K562 (cell line): ENCODE results near the gene CHERP. TPM values are rescaled to one million over a fixed set of nuclear protein-coding genes. Genes with fewer than 3 reads are reported as not detected.

Experiments
- ARHGAP35 ChIP-seq: fragments of 450-650 bp; IDR thresholded peaks from 2 replicates; pipeline ENCODE4 v1.6.1; 2018; ENCODE audit not compliant: partially characterized antibody
- CBFB ChIP-seq: sonication (generic); formaldehyde crosslinking; IDR thresholded peaks from 2 replicates; pipeline ENCODE4 v1.4.0; 2020; ENCODE audit warnings: mild to moderate bottlenecking, missing genetic modification reagents
- CCAR2 ChIP-seq: fragments of 200-400 bp; formaldehyde crosslinking; IDR thresholded peaks from 2 replicates; pipeline ENCODE4 v1.6.1; 2017; ENCODE audit warnings: mild to moderate bottlenecking, low read depth, low read length
- DACH1 ChIP-seq: fragments of 450-650 bp; IDR thresholded peaks from 2 replicates; pipeline ENCODE4 v1.6.1; 2018; ENCODE audit not compliant: partially characterized antibody
- GATAD2B ChIP-seq: fragments of 450-650 bp; IDR thresholded peaks from 2 replicates; pipeline ENCODE4 v1.6.1; 2017; ENCODE audit warnings: mild to moderate bottlenecking, borderline replicate concordance
- GTF2F1 ChIP-seq: IDR thresholded peaks from 2 replicates; pipeline ENCODE4 v1.6.1; 2011; ENCODE audit warnings: low read depth, low read length, improper control_type of control experiment
- HMG20B ChIP-seq: fragments of 250-450 bp; sonication (Bioruptor Pico); IDR thresholded peaks from 2 replicates; pipeline ENCODE4 v1.5.0; 2021; ENCODE audit warnings: mild to moderate bottlenecking
- L3MBTL2 ChIP-seq: fragments of 450-650 bp; IDR thresholded peaks from 2 replicates; pipeline ENCODE4 v1.6.1; 2016; ENCODE audit warnings: mild to moderate bottlenecking, moderate library complexity
- NEUROD1 ChIP-seq: fragments of 150-350 bp; IDR thresholded peaks from 2 replicates; pipeline ENCODE4 v1.6.1; 2014; ENCODE audit warnings: borderline replicate concordance, low read length, low read depth; ENCODE audit not compliant: partially characterized antibody
- NFIC ChIP-seq: fragments of 450-650 bp; IDR thresholded peaks from 2 replicates; pipeline ENCODE4 v1.6.1; 2017; ENCODE audit warnings: mild to moderate bottlenecking, inconsistent platforms
- PML ChIP-seq: IDR thresholded peaks from 2 replicates; pipeline ENCODE4 v1.6.1; 2012; ENCODE audit warnings: low read length, inconsistent platforms
- TEAD1 ChIP-seq, 2 experiments: fragments of 450-650 bp in 1 of 2; sonication (generic) in 1 of 2; formaldehyde crosslinking; IDR thresholded peaks; 2 replicates each; pipeline versions ENCODE4 v1.4.0 to v1.8.0; 2020 to 2022; ENCODE audit warnings: mild to moderate bottlenecking in 2 of 2, missing genetic modification reagents in 1 of 2
- ZFPM2 ChIP-seq: fragments of 250-450 bp; sonication (Bioruptor Pico); IDR thresholded peaks from 2 replicates; pipeline ENCODE4 v1.5.1; 2022; ENCODE audit warnings: mild to moderate bottlenecking
- ZNF253 ChIP-seq: fragments of 250-450 bp; sonication (Bioruptor Pico); conservative IDR thresholded peaks from 2 replicates; pipeline ENCODE4 v1.6.1; 2021; ENCODE audit warnings: mild to moderate bottlenecking
- ZNF584 ChIP-seq: fragments of 200-800 bp; sonication (Bioruptor generic); IDR thresholded peaks from 2 replicates; pipeline ENCODE4 v1.6.1; 2016; ENCODE audit warnings: low read depth, mild to moderate bottlenecking, missing genetic modification characterization, missing compliant biosample characterization
- ZNF766 ChIP-seq: fragments of 200-800 bp; sonication (Bioruptor generic); conservative IDR thresholded peaks from 2 replicates; pipeline ENCODE4 v1.6.1; 2016; ENCODE audit warnings: missing genetic modification characterization, missing compliant biosample characterization
- polyA plus RNA-seq, 8 experiments: library from polyadenylated mRNA; depleted of rRNA in 4 of 8; stranded (reverse) in 5 of 8; unstranded in 3 of 8; fragments of >200 nt; fragmentation: Nextera tagmentation in 2 of 8; fragmentation: Illumina TruSeq in 1 of 8; extraction: Ambion mirVana in 2 of 8; extraction: Trizol in 1 of 8; gene quantifications; 2 replicates each; pipeline versions ENCODE4 v1.2.1 to v1.2.3, GENCODE V29; 2011 to 2014; ENCODE audit warnings: inconsistent platforms in 1 of 8, missing spikeins in 1 of 8
- total RNA-seq, 7 experiments: library from RNA; depleted of rRNA in 6 of 7; stranded (reverse); fragments of >200 nt in 6 of 7; fragmentation: Illumina TruSeq in 2 of 7; extraction: Trizol in 2 of 7; gene quantifications; 2 replicates each; pipeline versions ENCODE4 v1.2.1 to v1.2.3, GENCODE V29; 2011 to 2021; ENCODE audit warnings: low replicate concordance in 1 of 7
- TF ChIP-seq, protein P1 (sequence below): fragments of 150-350 bp; IDR thresholded peaks from 2 replicates; pipeline ENCODE4 v1.6.1; 2014; ENCODE audit warnings: low read depth, mild to moderate bottlenecking, low read length, borderline replicate concordance
- TF ChIP-seq, protein P2 (sequence below): fragments of 450-650 bp; IDR thresholded peaks from 2 replicates; pipeline ENCODE4 v1.7.0; 2016; ENCODE audit warnings: borderline replicate concordance
- TF ChIP-seq, protein P3 (sequence below), 3 experiments: IDR thresholded peaks in 2 of 3; conservative IDR thresholded peaks in 1 of 3; 2 replicates each; pipeline ENCODE4 v1.5.1; 2011 to 2012; ENCODE audit warnings: low read length in 3 of 3, mild to moderate bottlenecking in 3 of 3, control low read depth in 2 of 3, improper control_type of control experiment in 1 of 3, inconsistent platforms in 1 of 3, low read depth in 1 of 3, mixed read lengths in 1 of 3, moderate library complexity in 1 of 3; ENCODE audit not compliant: insufficient read depth in 2 of 3
- TF ChIP-seq, protein P4 (sequence below): fragments of 450-650 bp; IDR thresholded peaks from 2 replicates; pipeline ENCODE4 v1.6.1; 2016

The CHERP gene
- total and polyA plus RNA-seq, 9 of the 15 experiments (the other 6 are each of a cell fraction or from before 2014, with no cell fraction given), result 0.60 to 85.1 (median 7.8) TPM

DNA sequence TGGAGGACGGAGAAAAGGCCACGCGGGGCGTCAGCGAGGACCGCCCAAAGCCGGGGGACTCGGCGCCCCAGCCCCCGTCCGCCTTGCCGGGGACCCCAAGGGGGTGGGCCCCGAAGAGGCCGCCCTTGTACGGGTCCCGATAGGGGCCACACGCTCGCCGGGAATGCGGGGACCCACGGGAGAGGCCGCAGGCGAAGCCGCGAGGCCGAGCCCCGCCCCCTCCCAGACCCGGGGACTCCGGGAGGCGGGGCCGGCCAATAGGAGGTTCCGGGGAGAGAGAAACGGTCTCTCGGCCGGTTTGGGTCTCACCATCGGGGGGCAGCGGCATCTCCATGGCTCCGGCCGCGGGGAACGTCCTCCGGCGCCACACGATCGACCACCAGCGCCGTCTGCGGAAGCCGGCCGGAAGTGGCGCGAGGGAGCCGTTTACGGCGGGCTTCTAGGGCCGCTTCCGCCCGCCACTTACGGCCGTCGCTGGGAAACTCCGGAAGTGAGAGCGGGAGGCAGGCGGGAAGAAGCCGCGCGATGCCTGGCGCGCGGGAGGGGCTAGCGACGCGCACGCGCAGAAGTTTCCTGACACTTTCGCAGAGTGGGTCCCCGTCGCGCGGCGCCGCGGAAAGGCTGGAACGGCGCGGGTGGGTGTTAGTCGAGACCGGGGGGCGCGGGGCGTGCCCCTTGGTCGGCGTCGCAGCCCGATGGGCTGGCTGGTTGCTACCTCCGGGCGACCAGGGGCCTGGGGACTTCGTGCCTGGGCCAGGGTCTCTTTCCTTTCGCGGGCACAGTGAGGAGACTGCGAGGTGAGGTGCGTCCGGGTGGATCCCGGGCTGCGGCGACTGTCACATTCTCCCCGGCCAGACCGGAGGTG lies at the start of gene CHERP (continued):
- TF ChIP-seq CBFB (CRISPR knock-in tag), result no peak
- TF ChIP-seq, protein P1, sequence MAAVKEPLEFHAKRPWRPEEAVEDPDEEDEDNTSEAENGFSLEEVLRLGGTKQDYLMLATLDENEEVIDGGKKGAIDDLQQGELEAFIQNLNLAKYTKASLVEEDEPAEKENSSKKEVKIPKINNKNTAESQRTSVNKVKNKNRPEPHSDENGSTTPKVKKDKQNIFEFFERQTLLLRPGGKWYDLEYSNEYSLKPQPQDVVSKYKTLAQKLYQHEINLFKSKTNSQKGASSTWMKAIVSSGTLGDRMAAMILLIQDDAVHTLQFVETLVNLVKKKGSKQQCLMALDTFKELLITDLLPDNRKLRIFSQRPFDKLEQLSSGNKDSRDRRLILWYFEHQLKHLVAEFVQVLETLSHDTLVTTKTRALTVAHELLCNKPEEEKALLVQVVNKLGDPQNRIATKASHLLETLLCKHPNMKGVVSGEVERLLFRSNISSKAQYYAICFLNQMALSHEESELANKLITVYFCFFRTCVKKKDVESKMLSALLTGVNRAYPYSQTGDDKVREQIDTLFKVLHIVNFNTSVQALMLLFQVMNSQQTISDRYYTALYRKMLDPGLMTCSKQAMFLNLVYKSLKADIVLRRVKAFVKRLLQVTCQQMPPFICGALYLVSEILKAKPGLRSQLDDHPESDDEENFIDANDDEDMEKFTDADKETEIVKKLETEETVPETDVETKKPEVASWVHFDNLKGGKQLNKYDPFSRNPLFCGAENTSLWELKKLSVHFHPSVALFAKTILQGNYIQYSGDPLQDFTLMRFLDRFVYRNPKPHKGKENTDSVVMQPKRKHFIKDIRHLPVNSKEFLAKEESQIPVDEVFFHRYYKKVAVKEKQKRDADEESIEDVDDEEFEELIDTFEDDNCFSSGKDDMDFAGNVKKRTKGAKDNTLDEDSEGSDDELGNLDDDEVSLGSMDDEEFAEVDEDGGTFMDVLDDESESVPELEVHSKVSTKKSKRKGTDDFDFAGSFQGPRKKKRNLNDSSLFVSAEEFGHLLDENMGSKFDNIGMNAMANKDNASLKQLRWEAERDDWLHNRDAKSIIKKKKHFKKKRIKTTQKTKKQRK, result no peak
- TF ChIP-seq NFIC, result peak; percentile 31; the same call in 1 of the 2 replicates
- no peak for TF ChIP-seq ZNF584 (CRISPR knock-in tag)
- TF ChIP-seq ZNF253, result no peak
- no peak for TF ChIP-seq GTF2F1
- 0 out of 2 replicates have a peak, but pooled peaks have one; percentile 20 for TF ChIP-seq ZNF766
- TF ChIP-seq, protein P2, sequence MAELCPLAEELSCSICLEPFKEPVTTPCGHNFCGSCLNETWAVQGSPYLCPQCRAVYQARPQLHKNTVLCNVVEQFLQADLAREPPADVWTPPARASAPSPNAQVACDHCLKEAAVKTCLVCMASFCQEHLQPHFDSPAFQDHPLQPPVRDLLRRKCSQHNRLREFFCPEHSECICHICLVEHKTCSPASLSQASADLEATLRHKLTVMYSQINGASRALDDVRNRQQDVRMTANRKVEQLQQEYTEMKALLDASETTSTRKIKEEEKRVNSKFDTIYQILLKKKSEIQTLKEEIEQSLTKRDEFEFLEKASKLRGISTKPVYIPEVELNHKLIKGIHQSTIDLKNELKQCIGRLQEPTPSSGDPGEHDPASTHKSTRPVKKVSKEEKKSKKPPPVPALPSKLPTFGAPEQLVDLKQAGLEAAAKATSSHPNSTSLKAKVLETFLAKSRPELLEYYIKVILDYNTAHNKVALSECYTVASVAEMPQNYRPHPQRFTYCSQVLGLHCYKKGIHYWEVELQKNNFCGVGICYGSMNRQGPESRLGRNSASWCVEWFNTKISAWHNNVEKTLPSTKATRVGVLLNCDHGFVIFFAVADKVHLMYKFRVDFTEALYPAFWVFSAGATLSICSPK, result no peak
- TF ChIP-seq, protein P3, sequence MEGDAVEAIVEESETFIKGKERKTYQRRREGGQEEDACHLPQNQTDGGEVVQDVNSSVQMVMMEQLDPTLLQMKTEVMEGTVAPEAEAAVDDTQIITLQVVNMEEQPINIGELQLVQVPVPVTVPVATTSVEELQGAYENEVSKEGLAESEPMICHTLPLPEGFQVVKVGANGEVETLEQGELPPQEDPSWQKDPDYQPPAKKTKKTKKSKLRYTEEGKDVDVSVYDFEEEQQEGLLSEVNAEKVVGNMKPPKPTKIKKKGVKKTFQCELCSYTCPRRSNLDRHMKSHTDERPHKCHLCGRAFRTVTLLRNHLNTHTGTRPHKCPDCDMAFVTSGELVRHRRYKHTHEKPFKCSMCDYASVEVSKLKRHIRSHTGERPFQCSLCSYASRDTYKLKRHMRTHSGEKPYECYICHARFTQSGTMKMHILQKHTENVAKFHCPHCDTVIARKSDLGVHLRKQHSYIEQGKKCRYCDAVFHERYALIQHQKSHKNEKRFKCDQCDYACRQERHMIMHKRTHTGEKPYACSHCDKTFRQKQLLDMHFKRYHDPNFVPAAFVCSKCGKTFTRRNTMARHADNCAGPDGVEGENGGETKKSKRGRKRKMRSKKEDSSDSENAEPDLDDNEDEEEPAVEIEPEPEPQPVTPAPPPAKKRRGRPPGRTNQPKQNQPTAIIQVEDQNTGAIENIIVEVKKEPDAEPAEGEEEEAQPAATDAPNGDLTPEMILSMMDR (IDR thresholded peaks at IDR 0.05 in 2 of 3, conservative IDR thresholded peaks at IDR 0.05 in 1 of 3; ENCODE audit: insufficient read depth in 2 of 3, low read depth in 1 of 3, low read length in 3 of 3), result no peak
- TF ChIP-seq GATAD2B, result no peak
- TF ChIP-seq L3MBTL2, result peak; percentile 88
- TF ChIP-seq ZFPM2 (CRISPR knock-in tag), result no peak
- no peak for TF ChIP-seq HMG20B
- TF ChIP-seq CCAR2, result no peak
- no peak for TF ChIP-seq ARHGAP35
- TF ChIP-seq PML, result peak; percentile 57; the same call in 1 of the 2 replicates
- no peak for TF ChIP-seq NEUROD1
- peak in 1 of 2 experiments; percentile 43; a peak in 1 of 4 replicates for TF ChIP-seq TEAD1 (CRISPR knock-in tag; IDR thresholded peaks at IDR 0.05)
- TF ChIP-seq, protein P4, sequence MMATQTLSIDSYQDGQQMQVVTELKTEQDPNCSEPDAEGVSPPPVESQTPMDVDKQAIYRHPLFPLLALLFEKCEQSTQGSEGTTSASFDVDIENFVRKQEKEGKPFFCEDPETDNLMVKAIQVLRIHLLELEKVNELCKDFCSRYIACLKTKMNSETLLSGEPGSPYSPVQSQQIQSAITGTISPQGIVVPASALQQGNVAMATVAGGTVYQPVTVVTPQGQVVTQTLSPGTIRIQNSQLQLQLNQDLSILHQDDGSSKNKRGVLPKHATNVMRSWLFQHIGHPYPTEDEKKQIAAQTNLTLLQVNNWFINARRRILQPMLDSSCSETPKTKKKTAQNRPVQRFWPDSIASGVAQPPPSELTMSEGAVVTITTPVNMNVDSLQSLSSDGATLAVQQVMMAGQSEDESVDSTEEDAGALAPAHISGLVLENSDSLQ, result peak; percentile 61; the same call in 1 of the 2 replicates
- no peak for TF ChIP-seq DACH1
